Esophagus squamous epithelium (tissue), 5 donors: Measurements from ENCODE around the gene FAM98B. TPM values are rescaled to one million over a fixed set of nuclear protein-coding genes. Genes with fewer than 3 reads are reported as not detected.

ENCODE experiments used
- DNase-seq: peaks from one replicate; lab custom pipeline; 2025; lab: John Stamatoyannopoulos, UW
- H3K27ac ChIP-seq, 4 donors: fragments of 200-600 bp; sonication (generic); one replicate each; pipeline ENCODE4 v1.5.1; 2016 to 2019; ENCODE audit warnings: mild to moderate bottlenecking in 1 of 4
- H3K27me3 ChIP-seq, 4 donors: fragments of 200-600 bp; sonication (generic); 1 replicate in 3 of 4; 2 replicates in 1 of 4; pipeline versions ENCODE4 v1.5.1 to v1.6.0; 2017 to 2021; ENCODE audit warnings: antibody characterized with exemption in 1 of 4
- H3K36me3 ChIP-seq, 3 donors: fragments of 200-600 bp; sonication (generic); one replicate each; pipeline ENCODE4 v1.5.1; 2016 to 2019
- H3K4me1 ChIP-seq, 3 donors: fragments of 200-600 bp; sonication (generic); one replicate each; pipeline ENCODE4 v1.5.1; 2017 to 2019
- H3K4me3 ChIP-seq, 4 donors: fragments of 200-600 bp; sonication (generic); 1 replicate in 3 of 4; 2 replicates in 1 of 4; pipeline ENCODE4 v1.5.1; 2016 to 2019; ENCODE audit warnings: mild to moderate bottlenecking in 2 of 4, moderate library complexity in 1 of 4
- H3K9me3 ChIP-seq, 3 donors: fragments of 200-600 bp; sonication (generic); one replicate each; pipeline ENCODE4 v1.5.1; 2016 to 2019
- CTCF ChIP-seq, 6 experiments: fragments of 450-650 bp in 4 of 6; fragments of 200-600 bp in 2 of 6; sonication (generic) in 2 of 6; IDR thresholded peaks; one replicate each; pipeline ENCODE4 v1.5.1; 2016 to 2019; ENCODE audit warnings: antibody characterized with exemption in 6 of 6, mild to moderate bottlenecking in 4 of 6, moderate library complexity in 4 of 6
- POLR2A ChIP-seq, 4 donors: fragments of 450-650 bp; IDR thresholded peaks; one replicate each; pipeline ENCODE4 v1.6.1; 2017; ENCODE audit warnings: antibody characterized with exemption in 4 of 4, mild to moderate bottlenecking in 4 of 4, moderate library complexity in 3 of 4
- WGBS, 2 donors: methylation state at CpG; one replicate each; pipeline ENCODE4 v1.1.5; 2018; 5-methylcytosine and 5-hydroxymethylcytosine counted together
- intact Hi-C: fragments of 100-400 bp; cut with DNase I; formaldehyde crosslinking; loops from one replicate; pipeline ENCODE4 v1.15.0; 2022
- total RNA-seq, 4 donors: library from RNA; depleted of rRNA; stranded (reverse); fragments of >200 nt; gene quantifications; one replicate each; pipeline ENCODE4 v1.1.0, GENCODE V29; 2016
- donor health status: DM: yes; HTN: yes; CAD: no.

Gene FAM98B
- total RNA-seq, 4 donors from 2014 or later, result 5.6 to 10.9 (median 7.1) TPM

DNA sequence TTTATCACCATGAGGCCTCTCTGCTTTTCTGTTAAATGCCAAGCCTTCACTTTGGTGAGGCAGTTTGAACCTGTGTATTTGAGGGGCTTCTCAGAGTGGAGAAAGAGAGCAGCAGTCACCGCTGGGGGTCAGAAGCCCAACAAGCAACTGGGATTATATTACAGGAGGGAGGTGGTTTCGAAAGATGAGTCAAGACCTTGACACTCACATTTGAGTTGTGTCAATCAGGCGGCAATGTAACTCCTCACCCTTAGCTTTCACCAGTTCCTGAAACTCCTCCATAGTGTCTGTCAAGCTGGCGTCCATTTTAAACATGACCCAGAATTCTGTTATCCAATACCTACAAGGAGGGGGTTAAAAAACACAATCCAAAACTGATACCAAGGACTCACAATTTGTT is 64.2 kb downstream of the FAM98B start:
- Histone ChIP-seq H3K36me3 (peaks cover 0 to 32% (median 0%) of the 10 kb centered on the region in 3 donors), H3K27me3 (peaks cover 0 to 6% (median 2%) of the 10 kb centered on the region in 4 donors), H3K27ac (no peak overlapping the region), H3K4me1 (no peaks in the 10 kb centered on the region), H3K4me3 (no peak overlapping the region), H3K9me3 (no peaks in the 10 kb centered on the region)
- WGBS, 2 donors, result 63 to 89% methylated on average over 1 to 4 of the region's 4 CpGs
- TF ChIP-seq POLR2A (IDR thresholded peaks at IDR 0.05) (no peak), CTCF (IDR thresholded peaks at IDR 0.05) (no peak)
- intact Hi-C loops, result no loop called here
- no peak for DNase-seq

GRCh38 chr15:38520035-38520434 is 66.1 kb downstream of the FAM98B start:
- DNase-seq, result no peak
- intact Hi-C loops, result no loop called here
- Histone ChIP-seq H3K9me3 (no peaks in the 10 kb centered on the region), H3K4me1 (no peaks in the 10 kb centered on the region), H3K27me3 (no peaks in the 10 kb centered on the region), H3K27ac (no peak overlapping the region), H3K36me3 (peaks cover 0 to 30% (median 0%) of the 10 kb centered on the region in 3 donors), H3K4me3 (no peak overlapping the region)
- TF ChIP-seq POLR2A (IDR thresholded peaks at IDR 0.05) (no peak), CTCF (IDR thresholded peaks at IDR 0.05) (no peak)
- 94% methylated on average over 3 of the region's 3 CpGs for WGBS, 2 donors

- H3K27me3 ChIP-seq, result no peaks in the 10 kb centered on the region
- TF ChIP-seq CTCF (IDR thresholded peaks at IDR 0.05) (no peak), POLR2A (IDR thresholded peaks at IDR 0.05) (no peak)
- no peak overlapping the region for H3K4me3 ChIP-seq
- no peaks in the 10 kb centered on the region for H3K9me3 ChIP-seq
- intact Hi-C loops, result no loop called here
- 55 to 64% methylated on average over 5 of the region's 5 CpGs for WGBS, 2 donors
- H3K4me1 ChIP-seq, result no peaks in the 10 kb centered on the region
- H3K27ac ChIP-seq, result no peak overlapping the region
- no peak for DNase-seq
- H3K36me3 ChIP-seq, result peaks cover 0 to 23% (median 0%) of the 10 kb centered on the region in 3 donors
These were observed 67.4 kb downstream of the FAM98B start for GRCh38 chr15:38521316-38521715.

- TF ChIP-seq POLR2A (IDR thresholded peaks at IDR 0.05), result no peak
- no peak for TF ChIP-seq CTCF (IDR thresholded peaks at IDR 0.05)
- Histone ChIP-seq H3K36me3 (peaks cover 0 to 17% (median 0%) of the 10 kb centered on the region in 3 donors), H3K27ac (no peak overlapping the region), H3K27me3 (no peaks in the 10 kb centered on the region), H3K4me3 (no peak overlapping the region), H3K9me3 (no peaks in the 10 kb centered on the region), H3K4me1 (no peaks in the 10 kb centered on the region)
- 79 to 84% methylated on average over 4 of the region's 4 CpGs for WGBS, 2 donors
- no peak for DNase-seq
- intact Hi-C loops, result no loop called here
These were observed 69.0 kb downstream of the FAM98B start for GRCh38 chr15:38522922-38523321.

DNA sequence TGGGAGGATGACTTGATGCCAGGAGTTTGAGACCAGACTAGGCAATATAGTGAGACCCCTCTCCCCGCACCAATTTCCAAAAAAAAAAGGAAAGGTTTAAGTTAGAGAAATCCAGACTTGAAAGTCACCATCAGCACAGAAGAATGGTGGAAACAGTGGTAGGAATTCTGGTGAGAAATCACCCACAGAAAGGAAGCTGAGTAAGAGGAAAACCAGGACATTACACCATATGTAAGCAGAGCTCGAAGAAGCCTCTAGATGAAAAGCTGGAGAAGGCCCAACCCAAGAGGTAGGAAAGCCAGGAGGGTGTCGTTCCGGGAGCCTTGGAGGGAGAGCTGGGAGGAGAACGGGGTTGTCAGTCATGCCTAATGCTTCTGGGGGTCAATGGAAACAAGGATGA is 70.2 kb downstream of the FAM98B start:
- no peak for DNase-seq
- no peak for TF ChIP-seq POLR2A (IDR thresholded peaks at IDR 0.05)
- TF ChIP-seq CTCF (IDR thresholded peaks at IDR 0.05), result no peak
- Histone ChIP-seq H3K4me3 (no peak overlapping the region), H3K9me3 (no peaks in the 10 kb centered on the region), H3K27ac (no peak overlapping the region), H3K4me1 (no peaks in the 10 kb centered on the region), H3K36me3 (peaks cover 0 to 12% (median 0%) of the 10 kb centered on the region in 3 donors), H3K27me3 (no peaks in the 10 kb centered on the region)
- intact Hi-C loops, result no loop called here
- 82 to 86% methylated on average over 5 of the region's 5 CpGs for WGBS, 2 donors
